ENCODE measurements around the gene ITCH. TPM values are rescaled to one million over a fixed set of nuclear protein-coding genes. Genes with fewer than 3 reads are reported as not detected.
A peak's percentile ranks its signal among the peaks of the same experiment; 100 is the strongest.
"Not testable (repeated sequence)": the region's sequence is repeated elsewhere in the genome, so short reads cannot be mapped to it uniquely, and the experiment has no call there.

ITCH gene
- total RNA-seq, 1 experiment from 2014 or later, result 63.9 TPM

DNA sequence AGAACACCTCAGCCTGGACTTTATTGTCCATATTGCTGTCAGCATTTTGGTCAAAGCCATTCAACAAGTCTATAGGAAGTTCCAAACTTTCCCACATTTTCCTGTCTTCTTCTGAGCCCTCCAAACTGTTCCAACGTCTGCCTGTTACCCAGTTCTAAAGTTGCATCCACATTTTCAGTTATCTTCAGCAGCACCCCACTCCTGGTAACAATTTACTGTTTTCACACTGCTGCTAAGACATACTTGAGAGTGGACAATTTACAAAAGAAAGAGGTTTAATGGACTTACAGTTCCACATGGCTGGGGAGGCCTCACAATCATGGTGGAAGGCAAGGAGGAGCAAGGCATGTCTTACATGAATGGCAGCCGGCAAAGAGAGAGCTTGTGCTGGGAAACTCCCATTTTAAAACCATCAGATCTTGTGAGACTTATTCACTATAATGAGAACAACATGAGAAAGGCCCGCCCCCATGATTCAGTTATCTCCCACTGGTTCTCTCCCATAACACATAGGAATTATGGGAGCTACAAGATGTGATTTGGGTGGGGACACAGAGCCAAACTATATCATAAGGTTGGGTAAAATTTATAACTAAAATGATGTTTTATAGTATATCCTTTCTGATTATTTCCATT lies 120.6 kb downstream of the ITCH start:
- in situ Hi-C loops (cut with HindIII; ENCODE audit: low pct_unique_long_range_greater_than_20kb, low sequenced_read_pairs); H3K4me3 ChIP-seq (ENCODE audit: low read depth in 2 of 2, low read length in 2 of 2); ATAC-seq; H3K27me3 ChIP-seq (ENCODE audit: control insufficient read depth, insufficient read depth, low read length); CTCF ChIA-PET; POLR2A ChIA-PET; H3K27ac ChIP-seq (ENCODE audit: low read length); intact Hi-C loops (cut with micrococcal nuclease; ENCODE audit: unreplicated experiment); H3K9me3 ChIP-seq (ENCODE audit: control insufficient read depth, insufficient read depth, low read depth, low read length); DNase-seq (ENCODE audit: low read depth, low spot score): not testable (repeated sequence)
- BruUV-seq (replicated peaks), result TSS peak; percentile 23
- H3K36me3 ChIP-seq (ENCODE audit: control insufficient read depth, insufficient read depth, low read length), result peaks cover 23% of the 10 kb centered on the region
- peaks cover 12% of the 10 kb centered on the region; the same call in 1 of the 2 replicates for H3K4me1 ChIP-seq (ENCODE audit: control insufficient read depth, insufficient read depth, low read length)

DNA sequence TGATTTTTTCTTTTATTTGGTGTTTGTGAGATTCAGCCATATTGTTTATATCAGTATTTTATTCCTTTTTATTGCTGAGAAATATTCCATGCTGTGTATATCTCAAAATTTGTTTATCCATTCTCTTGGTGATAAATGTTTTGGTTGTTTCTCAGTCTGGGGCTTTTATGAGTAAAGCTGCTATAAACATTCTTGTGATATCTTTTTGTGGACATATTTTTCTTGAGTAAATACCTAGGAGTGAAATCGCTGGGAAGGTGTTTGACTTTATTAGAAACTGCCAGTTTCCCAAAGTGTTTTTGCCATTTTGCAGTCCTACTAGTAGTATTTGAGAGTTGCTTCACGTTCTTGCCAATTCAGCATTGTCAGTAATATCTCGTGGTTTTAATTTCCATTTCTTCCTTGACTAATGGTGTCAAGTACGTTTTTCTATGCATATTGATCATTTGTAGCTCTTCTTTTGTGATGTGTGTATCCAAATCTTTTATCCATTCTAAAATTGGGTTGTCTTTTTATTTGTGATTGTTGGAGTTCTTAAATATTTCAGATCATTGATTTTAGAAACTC lies 122.1 kb downstream of the ITCH start:
- no TSS peak for BruUV-seq (replicated peaks)
- intact Hi-C loops (cut with micrococcal nuclease; ENCODE audit: unreplicated experiment), result no loop called here
- H3K27ac ChIP-seq (ENCODE audit: low read length), result no peak overlapping the region; the same call in 1 of the 2 replicates
- H3K4me3 ChIP-seq (ENCODE audit: low read depth in 2 of 2, low read length in 2 of 2), result no peak overlapping the region
- peaks cover 12% of the 10 kb centered on the region; the same call in 1 of the 2 replicates for H3K4me1 ChIP-seq (ENCODE audit: control insufficient read depth, insufficient read depth, low read length)
- POLR2A ChIA-PET, result no interaction called here
- H3K9me3 ChIP-seq (ENCODE audit: control insufficient read depth, insufficient read depth, low read depth, low read length), result no peaks in the 10 kb centered on the region
- TF ChIP-seq, protein P1, sequence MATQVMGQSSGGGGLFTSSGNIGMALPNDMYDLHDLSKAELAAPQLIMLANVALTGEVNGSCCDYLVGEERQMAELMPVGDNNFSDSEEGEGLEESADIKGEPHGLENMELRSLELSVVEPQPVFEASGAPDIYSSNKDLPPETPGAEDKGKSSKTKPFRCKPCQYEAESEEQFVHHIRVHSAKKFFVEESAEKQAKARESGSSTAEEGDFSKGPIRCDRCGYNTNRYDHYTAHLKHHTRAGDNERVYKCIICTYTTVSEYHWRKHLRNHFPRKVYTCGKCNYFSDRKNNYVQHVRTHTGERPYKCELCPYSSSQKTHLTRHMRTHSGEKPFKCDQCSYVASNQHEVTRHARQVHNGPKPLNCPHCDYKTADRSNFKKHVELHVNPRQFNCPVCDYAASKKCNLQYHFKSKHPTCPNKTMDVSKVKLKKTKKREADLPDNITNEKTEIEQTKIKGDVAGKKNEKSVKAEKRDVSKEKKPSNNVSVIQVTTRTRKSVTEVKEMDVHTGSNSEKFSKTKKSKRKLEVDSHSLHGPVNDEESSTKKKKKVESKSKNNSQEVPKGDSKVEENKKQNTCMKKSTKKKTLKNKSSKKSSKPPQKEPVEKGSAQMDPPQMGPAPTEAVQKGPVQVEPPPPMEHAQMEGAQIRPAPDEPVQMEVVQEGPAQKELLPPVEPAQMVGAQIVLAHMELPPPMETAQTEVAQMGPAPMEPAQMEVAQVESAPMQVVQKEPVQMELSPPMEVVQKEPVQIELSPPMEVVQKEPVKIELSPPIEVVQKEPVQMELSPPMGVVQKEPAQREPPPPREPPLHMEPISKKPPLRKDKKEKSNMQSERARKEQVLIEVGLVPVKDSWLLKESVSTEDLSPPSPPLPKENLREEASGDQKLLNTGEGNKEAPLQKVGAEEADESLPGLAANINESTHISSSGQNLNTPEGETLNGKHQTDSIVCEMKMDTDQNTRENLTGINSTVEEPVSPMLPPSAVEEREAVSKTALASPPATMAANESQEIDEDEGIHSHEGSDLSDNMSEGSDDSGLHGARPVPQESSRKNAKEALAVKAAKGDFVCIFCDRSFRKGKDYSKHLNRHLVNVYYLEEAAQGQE (IDR thresholded peaks at IDR 0.05; ENCODE audit: insufficient read depth in 1 of 2, low read depth in 2 of 2, low read length in 1 of 2), result no peak
- peak; percentile 71 for TF ChIP-seq TCF7L2 (IDR thresholded peaks at IDR 0.05; ENCODE audit: low read depth, low read length)
- DNase-seq (ENCODE audit: low read depth, low spot score) (no peak), ATAC-seq (no peak)
- in situ Hi-C loops (cut with HindIII; ENCODE audit: low pct_unique_long_range_greater_than_20kb, low sequenced_read_pairs), result no loop called here
- peaks cover 19% of the 10 kb centered on the region for H3K36me3 ChIP-seq (ENCODE audit: control insufficient read depth, insufficient read depth, low read length)
- H3K27me3 ChIP-seq (ENCODE audit: control insufficient read depth, insufficient read depth, low read length), result no peaks in the 10 kb centered on the region
- CTCF ChIA-PET, result no interaction called here

DNA sequence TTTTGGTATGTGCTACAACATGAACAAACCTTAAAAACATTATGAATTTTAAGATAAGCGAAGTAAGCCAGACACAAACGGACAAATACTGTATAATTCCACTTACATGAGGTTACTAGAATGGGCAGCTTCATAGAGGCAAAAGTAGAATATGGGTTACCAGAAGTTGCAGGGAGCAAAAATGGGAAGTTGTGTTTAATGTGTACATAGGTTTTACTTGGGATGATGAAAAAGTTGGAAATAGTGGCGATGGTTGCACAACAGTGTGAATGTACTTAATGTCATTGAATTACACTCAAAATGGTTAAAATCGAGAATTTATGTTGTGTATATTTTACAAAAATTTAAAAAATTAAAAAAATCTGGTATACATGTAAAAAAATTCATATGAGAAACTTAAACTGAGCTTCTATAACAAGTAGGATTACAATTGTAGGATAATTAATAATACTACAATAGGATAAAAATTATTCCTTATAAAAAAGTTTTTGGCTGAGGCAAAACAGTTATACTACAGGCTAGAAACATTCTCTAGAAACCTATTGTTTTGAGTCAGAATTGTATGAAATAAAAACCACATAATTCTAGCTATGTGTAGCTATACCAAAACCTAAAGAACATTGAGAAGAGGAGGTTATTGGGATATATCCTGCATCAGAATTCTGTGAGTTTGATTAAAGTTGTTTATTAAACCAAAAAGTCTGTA lies 128.3 kb downstream of the ITCH start:
- POLR2A ChIA-PET, result interaction anchor here (0.6 kb wide), 1 partner anchor 128 kb away, joined by 3 read pairs; the partner anchor contains the start of gene ITCH
- Histone ChIP-seq H3K36me3 (ENCODE audit: control insufficient read depth, insufficient read depth, low read length) (peaks cover 20% of the 10 kb centered on the region), H3K27ac (ENCODE audit: low read length) (no peak overlapping the region), H3K4me1 (ENCODE audit: control insufficient read depth, insufficient read depth, low read length) (no peaks in the 10 kb centered on the region), H3K9me3 (ENCODE audit: control insufficient read depth, insufficient read depth, low read depth, low read length) (no peaks in the 10 kb centered on the region), H3K4me3 (ENCODE audit: low read depth in 2 of 2, low read length in 2 of 2) (no peak overlapping the region), H3K27me3 (ENCODE audit: control insufficient read depth, insufficient read depth, low read length) (no peaks in the 10 kb centered on the region)
- DNase-seq (ENCODE audit: low read depth, low spot score), result no peak
- BruUV-seq (replicated peaks), result no TSS peak
- intact Hi-C loops (cut with micrococcal nuclease; ENCODE audit: unreplicated experiment), result no loop called here
- in situ Hi-C loops (cut with HindIII; ENCODE audit: low pct_unique_long_range_greater_than_20kb, low sequenced_read_pairs), result no loop called here
- no peak for ATAC-seq
- TF ChIP-seq POLR2AphosphoS5 (IDR thresholded peaks at IDR 0.05; ENCODE audit: low read depth, low read length), result no peak
- no peak for TF ChIP-seq TCF7L2 (IDR thresholded peaks at IDR 0.05; ENCODE audit: low read depth, low read length)
- TF ChIP-seq, protein P1 (IDR thresholded peaks at IDR 0.05; ENCODE audit: insufficient read depth in 1 of 2, low read depth in 2 of 2, low read length in 1 of 2), result no peak
- TF ChIP-seq SIN3A (IDR thresholded peaks at IDR 0.05; ENCODE audit: borderline replicate concordance, insufficient read depth, low read depth, low read length), result no peak
- TF ChIP-seq, protein P2, sequence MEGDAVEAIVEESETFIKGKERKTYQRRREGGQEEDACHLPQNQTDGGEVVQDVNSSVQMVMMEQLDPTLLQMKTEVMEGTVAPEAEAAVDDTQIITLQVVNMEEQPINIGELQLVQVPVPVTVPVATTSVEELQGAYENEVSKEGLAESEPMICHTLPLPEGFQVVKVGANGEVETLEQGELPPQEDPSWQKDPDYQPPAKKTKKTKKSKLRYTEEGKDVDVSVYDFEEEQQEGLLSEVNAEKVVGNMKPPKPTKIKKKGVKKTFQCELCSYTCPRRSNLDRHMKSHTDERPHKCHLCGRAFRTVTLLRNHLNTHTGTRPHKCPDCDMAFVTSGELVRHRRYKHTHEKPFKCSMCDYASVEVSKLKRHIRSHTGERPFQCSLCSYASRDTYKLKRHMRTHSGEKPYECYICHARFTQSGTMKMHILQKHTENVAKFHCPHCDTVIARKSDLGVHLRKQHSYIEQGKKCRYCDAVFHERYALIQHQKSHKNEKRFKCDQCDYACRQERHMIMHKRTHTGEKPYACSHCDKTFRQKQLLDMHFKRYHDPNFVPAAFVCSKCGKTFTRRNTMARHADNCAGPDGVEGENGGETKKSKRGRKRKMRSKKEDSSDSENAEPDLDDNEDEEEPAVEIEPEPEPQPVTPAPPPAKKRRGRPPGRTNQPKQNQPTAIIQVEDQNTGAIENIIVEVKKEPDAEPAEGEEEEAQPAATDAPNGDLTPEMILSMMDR (IDR thresholded peaks at IDR 0.05), result no peak
- CTCF ChIA-PET, result no interaction called here
